Thyroid gland (tissue), 4 donors: ENCODE data around the gene VEPH1.

ENCODE experiments used
- POLR2A ChIP-seq, 2 donors: fragments of 450-650 bp; IDR thresholded peaks; one replicate each; pipeline ENCODE4 v1.6.1; 2017; ENCODE audit warnings: antibody characterized with exemption in 2 of 2, mild to moderate bottlenecking in 2 of 2, moderate library complexity in 1 of 2
- TF ChIP-seq, protein P1 (sequence below), 6 experiments: fragments of 200-600 bp in 3 of 6; fragments of 450-650 bp in 3 of 6; sonication (generic) in 3 of 6; IDR thresholded peaks; one replicate each; pipeline ENCODE4 v1.5.1; 2016 to 2019; ENCODE audit warnings: antibody characterized with exemption in 6 of 6, mild to moderate bottlenecking in 2 of 6, inconsistent platforms in 1 of 6, moderate library complexity in 1 of 6

GRCh38 chr3:157294953-157295352, 208.3 kb downstream of the VEPH1 start:
- TF ChIP-seq, protein P1, sequence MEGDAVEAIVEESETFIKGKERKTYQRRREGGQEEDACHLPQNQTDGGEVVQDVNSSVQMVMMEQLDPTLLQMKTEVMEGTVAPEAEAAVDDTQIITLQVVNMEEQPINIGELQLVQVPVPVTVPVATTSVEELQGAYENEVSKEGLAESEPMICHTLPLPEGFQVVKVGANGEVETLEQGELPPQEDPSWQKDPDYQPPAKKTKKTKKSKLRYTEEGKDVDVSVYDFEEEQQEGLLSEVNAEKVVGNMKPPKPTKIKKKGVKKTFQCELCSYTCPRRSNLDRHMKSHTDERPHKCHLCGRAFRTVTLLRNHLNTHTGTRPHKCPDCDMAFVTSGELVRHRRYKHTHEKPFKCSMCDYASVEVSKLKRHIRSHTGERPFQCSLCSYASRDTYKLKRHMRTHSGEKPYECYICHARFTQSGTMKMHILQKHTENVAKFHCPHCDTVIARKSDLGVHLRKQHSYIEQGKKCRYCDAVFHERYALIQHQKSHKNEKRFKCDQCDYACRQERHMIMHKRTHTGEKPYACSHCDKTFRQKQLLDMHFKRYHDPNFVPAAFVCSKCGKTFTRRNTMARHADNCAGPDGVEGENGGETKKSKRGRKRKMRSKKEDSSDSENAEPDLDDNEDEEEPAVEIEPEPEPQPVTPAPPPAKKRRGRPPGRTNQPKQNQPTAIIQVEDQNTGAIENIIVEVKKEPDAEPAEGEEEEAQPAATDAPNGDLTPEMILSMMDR (IDR thresholded peaks at IDR 0.05) = no peak
- no peak for TF ChIP-seq POLR2A (IDR thresholded peaks at IDR 0.05)
